Panc1 (cell line): ENCODE results near the gene BOC. TPM values are rescaled to one million over a fixed set of nuclear protein-coding genes. Genes with fewer than 3 reads are reported as not detected.

Experiments
- ATAC-seq: fragments of 200-7000 bp; cut with Tn5 transposase; 2 replicates; pipeline ENCODE4 v1.9.1; 2020; ENCODE audit warnings: mild to moderate bottlenecking, moderate library complexity
- BruUV-seq: library from RNA; stranded (reverse); fragments of 400-500 nt; replicated peaks from 2 replicates; lab custom pipeline; 2021; lab: Mats Ljungman, UMichigan
- CTCF ChIA-PET: fragments of 300-600 bp; sonication (Branson Sonifier 250); formaldehyde crosslinking; loops from one replicate; lab custom pipeline; 2022; ENCODE audit warnings: antibody characterized with exemption; lab: Charles Lee
- POLR2A ChIA-PET: fragments of 300-600 bp; sonication (Branson Sonifier 250); formaldehyde crosslinking; loops from one replicate; lab custom pipeline; 2022; ENCODE audit warnings: antibody characterized with exemption; lab: Charles Lee
- DNase-seq: peaks from one replicate; pipeline ENCODE4 v3.0.0-alpha.2; 2010; ENCODE audit warnings: low read depth, low spot score
- H3K27ac ChIP-seq: 2 replicates; pipeline ENCODE4 v1.5.1; 2011; ENCODE audit warnings: mild to moderate bottlenecking, low read length, inconsistent platforms
- H3K27me3 ChIP-seq: fragments of 200-500 bp; sonication (Bioruptor generic); 2 replicates; pipeline ENCODE4 v1.6.0; 2014; ENCODE audit warnings: low read length, inconsistent platforms; ENCODE audit not compliant: control insufficient read depth, insufficient read depth
- H3K36me3 ChIP-seq: fragments of 200-500 bp; sonication (Bioruptor generic); 2 replicates; pipeline ENCODE4 v1.5.1; 2014; ENCODE audit warnings: inconsistent platforms, mild to moderate bottlenecking, low read length, moderate library complexity; ENCODE audit not compliant: control insufficient read depth, insufficient read depth
- H3K4me1 ChIP-seq: 2 replicates; pipeline ENCODE4 v1.5.1; 2011; ENCODE audit warnings: inconsistent platforms, mild to moderate bottlenecking, low read length, moderate library complexity; ENCODE audit not compliant: control insufficient read depth, insufficient read depth
- H3K4me3 ChIP-seq, 2 experiments: 2 replicates each; pipeline ENCODE4 v1.5.1; 2011 to 2012; ENCODE audit warnings: low read depth in 2 of 2, low read length in 2 of 2, mild to moderate bottlenecking in 2 of 2, inconsistent platforms in 1 of 2, moderate library complexity in 1 of 2
- H3K9me3 ChIP-seq: fragments of 200-500 bp; sonication (Bioruptor generic); 2 replicates; pipeline ENCODE4 v1.5.1; 2014; ENCODE audit warnings: low read depth, mild to moderate bottlenecking, inconsistent platforms, low read length, moderate library complexity; ENCODE audit not compliant: control insufficient read depth, insufficient read depth
- CTCF ChIP-seq: fragments of 450-650 bp; IDR thresholded peaks from 2 replicates; pipeline ENCODE4 v1.5.1; 2017; ENCODE audit warnings: mild to moderate bottlenecking
- POLR2AphosphoS5 ChIP-seq: IDR thresholded peaks from 2 replicates; pipeline ENCODE4 v1.6.1; 2012; ENCODE audit warnings: mild to moderate bottlenecking, low read depth, low read length, moderate library complexity
- REST ChIP-seq, 2 experiments: IDR thresholded peaks; 2 replicates each; pipeline ENCODE4 v1.6.1; 2011 to 2012; ENCODE audit warnings: low read depth in 2 of 2, control low read depth in 1 of 2, low read length in 1 of 2, mild to moderate bottlenecking in 1 of 2, moderate library complexity in 1 of 2; ENCODE audit not compliant: insufficient read depth in 1 of 2
- SIN3A ChIP-seq: IDR thresholded peaks from 2 replicates; pipeline ENCODE4 v1.6.1; 2012; ENCODE audit warnings: low read depth, mild to moderate bottlenecking, low read length, moderate library complexity, borderline replicate concordance; ENCODE audit not compliant: insufficient read depth
- TCF7L2 ChIP-seq: IDR thresholded peaks from 2 replicates; pipeline ENCODE4 v1.6.1; 2011; ENCODE audit warnings: mild to moderate bottlenecking, low read depth, low read length, inconsistent platforms
- in situ Hi-C: cut with HindIII; loops from 2 replicates; pipeline ENCODE4 v1.10.0; 2016; ENCODE audit warnings: low sequenced_read_pairs, low pct_unique_long_range_greater_than_20kb
- intact Hi-C: fragments of 100-400 bp; cut with micrococcal nuclease; formaldehyde crosslinking; loops from one replicate; pipeline ENCODE4 v1.10.0; 2022; ENCODE audit not compliant: unreplicated experiment
- total RNA-seq: library from RNA; stranded (reverse); gene quantifications from one replicate; pipeline ENCODE4 v1.2.1, GENCODE V29; 2021; ENCODE audit not compliant: unreplicated experiment

The BOC gene
- total RNA-seq, 1 experiment from 2014 or later: 0.33 TPM

- Histone ChIP-seq H3K4me1 (no peaks in the 10 kb centered on the region), H3K9me3 (no peaks in the 10 kb centered on the region), H3K36me3 (no peaks in the 10 kb centered on the region), H3K4me3 (no peak overlapping the region), H3K27ac (no peak overlapping the region), H3K27me3 (no peaks in the 10 kb centered on the region; the same call in 1 of the 2 replicates)
- ATAC-seq: no peak
- intact Hi-C loops: no loop called here
- POLR2A ChIA-PET: no interaction called here
- in situ Hi-C loops: no loop called here
- CTCF ChIA-PET: no interaction called here
- BruUV-seq: no TSS peak
- no peak for DNase-seq
- TF ChIP-seq POLR2AphosphoS5: no peak
- no peak for TF ChIP-seq SIN3A
- TF ChIP-seq CTCF: no peak
- TF ChIP-seq REST (IDR thresholded peaks at IDR 0.05; ENCODE audit: insufficient read depth in 1 of 2, low read depth in 2 of 2, low read length in 1 of 2): no peak
Observed at GRCh38 chr3:113329757-113330156, 118.4 kb downstream of the BOC start.

GRCh38 chr3:113330742-113331141 is 119.4 kb downstream of the BOC start:
- ChIA-PET POLR2A (no interaction called here), CTCF (no interaction called here)
- Histone ChIP-seq H3K27ac (no peak overlapping the region), H3K4me1 (no peaks in the 10 kb centered on the region), H3K27me3 (no peaks in the 10 kb centered on the region; the same call in 1 of the 2 replicates), H3K36me3 (no peaks in the 10 kb centered on the region), H3K9me3 (no peaks in the 10 kb centered on the region), H3K4me3 (no peak overlapping the region)
- BruUV-seq: no TSS peak
- TF ChIP-seq TCF7L2 (no peak), POLR2AphosphoS5 (no peak), REST (IDR thresholded peaks at IDR 0.05; ENCODE audit: insufficient read depth in 1 of 2, low read depth in 2 of 2, low read length in 1 of 2) (no peak), SIN3A (no peak), CTCF (no peak)
- intact Hi-C loops (no loop called here), in situ Hi-C loops (no loop called here)
- DNase-seq: no peak
- no peak for ATAC-seq
